PC-3 (cell line): ENCODE data around the gene MMP23B. TPM values are rescaled to one million over a fixed set of nuclear protein-coding genes. Genes with fewer than 3 reads are reported as not detected.
A peak's percentile ranks its signal among the peaks of the same experiment; 100 is the strongest.

Experiments
- ATAC-seq: fragments of 200-7000 bp; cut with Tn5 transposase; 2 replicates; pipeline ENCODE4 v1.9.1; 2020; ENCODE audit warnings: mild to moderate bottlenecking, moderate library complexity
- Bru-seq: library from RNA; stranded (reverse); fragments of 400-500 nt; gene quantifications from one replicate; lab custom pipeline; 2021; lab: Mats Ljungman, UMichigan
- BruChase-seq, 2 experiments: library from RNA; stranded (reverse); fragments of 400-500 nt; gene quantifications; one replicate each; lab custom pipeline; 2021; lab: Mats Ljungman, UMichigan
- BruUV-seq: library from RNA; stranded (reverse); fragments of 400-500 nt; replicated peaks from 2 replicates; lab custom pipeline; 2021; lab: Mats Ljungman, UMichigan
- CTCF ChIA-PET: fragments of 300-600 bp; sonication (Branson Sonifier 250); formaldehyde crosslinking; loops from one replicate; lab custom pipeline; 2022; ENCODE audit warnings: antibody characterized with exemption; lab: Charles Lee
- POLR2A ChIA-PET: fragments of 300-600 bp; sonication (Branson Sonifier 250); formaldehyde crosslinking; loops from one replicate; lab custom pipeline; 2022; ENCODE audit warnings: antibody characterized with exemption; ENCODE audit not compliant: unreplicated experiment; lab: Charles Lee
- DNase-seq: peaks from one replicate; pipeline ENCODE4 v3.0.0-alpha.2; 2015
- H2AFZ ChIP-seq: fragments of 300-600 bp; sonication (generic); 2 replicates; pipeline ENCODE4 v1.6.0; 2016; ENCODE audit warnings: antibody characterized with exemption, low read length
- H3F3A ChIP-seq: fragments of 300-600 bp; sonication (generic); one replicate; pipeline ENCODE4 v1.6.0; 2017; ENCODE audit warnings: antibody characterized with exemption, low read length, control low read depth, mild to moderate bottlenecking; ENCODE audit not compliant: unreplicated experiment
- H3K27ac ChIP-seq: fragments of 300-600 bp; sonication (generic); 2 replicates; pipeline ENCODE4 v1.5.1; 2016; ENCODE audit warnings: mild to moderate bottlenecking, low read length
- H3K27me3 ChIP-seq: fragments of 300-600 bp; sonication (generic); 2 replicates; pipeline ENCODE4 v1.6.1; 2016; ENCODE audit warnings: low read length, mixed read lengths
- H3K36me3 ChIP-seq: fragments of 300-600 bp; sonication (generic); 2 replicates; pipeline ENCODE4 v1.6.1; 2016; ENCODE audit warnings: low read depth, mixed run types, low read length, mixed read lengths
- H3K4me1 ChIP-seq: fragments of 300-600 bp; sonication (generic); 2 replicates; pipeline ENCODE4 v1.5.1; 2016; ENCODE audit warnings: low read length; ENCODE audit not compliant: insufficient read depth
- H3K4me2 ChIP-seq: fragments of 300-600 bp; sonication (generic); 2 replicates; pipeline ENCODE4 v1.6.0; 2016; ENCODE audit warnings: low read length
- H3K4me3 ChIP-seq: fragments of 300-600 bp; sonication (generic); 2 replicates; pipeline ENCODE4 v1.5.1; 2016; ENCODE audit warnings: mild to moderate bottlenecking, low read length, mixed read lengths
- H3K79me2 ChIP-seq: fragments of 300-600 bp; sonication (generic); 2 replicates; pipeline ENCODE4 v1.6.1; 2017; ENCODE audit warnings: low read length, mixed read lengths
- H3K9ac ChIP-seq: fragments of 300-600 bp; sonication (generic); 2 replicates; pipeline ENCODE4 v1.6.0; 2016; ENCODE audit warnings: mild to moderate bottlenecking, low read length
- H3K9me2 ChIP-seq: fragments of 300-600 bp; sonication (generic); replicated peaks from 2 replicates; pipeline ENCODE4 v1.6.1; 2016; ENCODE audit warnings: mixed run types, low read length, mixed read lengths
- H3K9me3 ChIP-seq: fragments of 300-600 bp; sonication (generic); 2 replicates; pipeline ENCODE4 v1.6.1; 2016; ENCODE audit warnings: low read length, mixed read lengths
- H4K20me1 ChIP-seq: fragments of 300-600 bp; sonication (generic); 2 replicates; pipeline ENCODE4 v1.6.1; 2016; ENCODE audit warnings: low read length, mixed read lengths
- CTCF ChIP-seq: fragments of 300-600 bp; sonication (generic); conservative IDR thresholded peaks from 2 replicates; pipeline ENCODE4 v1.5.1; 2017; ENCODE audit warnings: antibody characterized with exemption, low read depth, mild to moderate bottlenecking, low read length
- EZH2 ChIP-seq: fragments of 300-600 bp; sonication (generic); IDR thresholded peaks from one replicate; pipeline ENCODE4 v1.6.1; 2017; ENCODE audit warnings: antibody characterized with exemption, mild to moderate bottlenecking, low read length; ENCODE audit not compliant: unreplicated experiment
- EZH2phosphoT487 ChIP-seq: fragments of 300-600 bp; sonication (generic); IDR thresholded peaks from 2 replicates; pipeline ENCODE4 v1.6.1; 2018; ENCODE audit warnings: mild to moderate bottlenecking, antibody characterized with exemption, low read length, borderline replicate concordance
- intact Hi-C: fragments of 100-400 bp; cut with micrococcal nuclease; formaldehyde crosslinking; loops from 2 replicates; pipeline ENCODE4 v1.9.0; 2023
- long read RNA-seq: library from polyadenylated mRNA; unstranded; transcript quantifications from one replicate; pipeline ENCODE4 v2.0.0, GENCODE V29; 2021; ENCODE audit not compliant: unreplicated experiment
- total RNA-seq: library from RNA; depleted of rRNA; stranded (reverse); fragments of >200 nt; gene quantifications from 2 replicates; pipeline ENCODE4 v1.2.3, GENCODE V29; 2014; rRNA removed

MMP23B gene
- total RNA-seq (25.9 and 28.4 TPM in 2 replicates), Bru-seq, nascent RNA (percentile 29 among the genes with signal in this experiment), BruChase-seq, experiment 1, labeled RNA remaining after a 6-hour chase (percentile 33 among the genes with signal in this experiment), BruChase-seq, experiment 2, labeled RNA remaining after a 2-hour chase (percentile 30 among the genes with signal in this experiment)
- long read RNA-seq, transcript MMP23B-201 (8 exons, 1,326 nt), result major isoform, 23 of 67 reads
- long read RNA-seq, transcript MMP23B-202 (7 exons, 1,309 nt), result minor isoform, 5 of 67 reads
- long read RNA-seq, partial matches to known transcripts, result 12 of 67 reads
- long read RNA-seq, other reads (novel, unspliced or antisense), result 25 of 67 reads

GRCh38 chr1:1631782-1632420, at the start of gene MMP23B:
Gene MMP23B, plus strand, starts transcription at chr1:1632173. Its CDS starts 46 bp downstream, at chr1:1632219.
- Histone ChIP-seq H3K9me3 (no peaks in the 10 kb centered on the region), H3K4me1 (peaks cover 7% of the 10 kb centered on the region; the same call in 1 of the 2 replicates), H3K9me2 (no peaks in the 10 kb centered on the region), H2AFZ (peak within 1 kb of the TSS; percentile 54), H4K20me1 (no peaks in the 10 kb centered on the region), H3K4me2 (peak within 1 kb of the TSS; percentile 73), H3K79me2 (no peaks in the 10 kb centered on the region), H3K9ac (peak within 1 kb of the TSS; percentile 5; the same call in 1 of the 2 replicates), H3K4me3 (peak within 1 kb of the TSS; percentile 64), H3K36me3 (peaks cover 5% of the 10 kb centered on the region; the same call in 1 of the 2 replicates), H3F3A (no peaks in the 10 kb centered on the region), H3K27me3 (no peaks in the 10 kb centered on the region), H3K27ac (no peak within 1 kb of the TSS)
- TF ChIP-seq EZH2phosphoT487 (no peak), EZH2 (no peak), CTCF (no peak)
- DNase-seq (peak; percentile 43), ATAC-seq (peak; percentile 37)
- ChIA-PET CTCF (no interaction called here), POLR2A (no interaction called here)
- intact Hi-C loops, result no loop called here
- BruUV-seq, result no TSS peak

- ChIA-PET CTCF (no interaction called here), POLR2A (no interaction called here)
- intact Hi-C loops, result no loop called here
- Histone ChIP-seq H3F3A (no peaks in the 10 kb centered on the region), H4K20me1 (no peaks in the 10 kb centered on the region), H3K9me2 (no peaks in the 10 kb centered on the region), H3K27ac (no peak overlapping the region), H3K27me3 (peaks cover 4% of the 10 kb centered on the region; the same call in 1 of the 2 replicates), H3K9me3 (no peaks in the 10 kb centered on the region), H3K36me3 (no peaks in the 10 kb centered on the region), H3K4me2 (no peak overlapping the region), H3K79me2 (no peaks in the 10 kb centered on the region), H2AFZ (no peak overlapping the region), H3K4me3 (no peak overlapping the region), H3K4me1 (peaks cover 5% of the 10 kb centered on the region; the same call in 1 of the 2 replicates), H3K9ac (no peak overlapping the region)
- DNase-seq, result no peak
- TF ChIP-seq EZH2, result no peak
- TF ChIP-seq CTCF, result no peak
- TF ChIP-seq EZH2phosphoT487, result no peak
- BruUV-seq, result no TSS peak
- no peak for ATAC-seq
Measured at GRCh38 chr1:1582585-1583346, 49.2 kb upstream of the MMP23B start.
